ENCODE data around the gene UNC119. TPM values are rescaled to one million over a fixed set of nuclear protein-coding genes. Genes with fewer than 3 reads are reported as not detected.
A peak's percentile ranks its signal among the peaks of the same experiment; 100 is the strongest.

UNC119 gene
- total and polyA plus RNA-seq, 4 donors: 33.1 to 85.8 (median 68.9) TPM

DNA sequence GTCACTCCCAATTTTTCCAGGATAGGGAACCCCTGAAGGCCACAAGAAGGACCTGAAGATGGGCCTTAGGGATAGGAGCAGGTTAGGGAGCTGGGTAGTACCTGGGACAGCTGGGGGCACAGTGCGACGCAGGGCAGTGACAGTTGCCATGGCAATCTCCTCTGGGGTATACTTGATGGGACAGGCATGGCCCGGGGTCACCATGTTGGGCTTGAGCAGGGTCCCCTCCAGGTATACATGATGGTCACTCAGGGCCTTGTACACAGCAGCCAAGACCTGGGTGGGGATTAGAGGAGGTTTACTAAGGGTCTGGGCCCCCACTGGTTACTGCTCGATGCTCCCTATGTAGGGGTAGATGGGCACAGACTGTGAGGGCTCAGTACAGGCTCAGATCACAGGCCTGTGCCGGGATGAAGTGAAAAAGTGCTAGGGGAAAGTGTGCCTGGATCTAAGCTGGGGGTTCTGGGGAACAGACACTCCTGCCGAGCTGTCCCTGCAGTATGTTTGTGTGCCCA is 21.6 kb upstream of the UNC119 start:
- peaks cover 34% of the 10 kb centered on the region for H3K36me3 ChIP-seq (ENCODE audit: control insufficient read depth, insufficient read depth, low read length)
- H3K27me3 ChIP-seq (ENCODE audit: control insufficient read depth, insufficient read depth, low read length): no peaks in the 10 kb centered on the region
- H3K27ac ChIP-seq (ENCODE audit: low read depth, low read length): no peak overlapping the region
- 97% methylated on average over 5 of the region's 6 CpGs for WGBS (ENCODE audit: insufficient coverage)
- H3K9me3 ChIP-seq (ENCODE audit: control insufficient read depth, insufficient read depth, low read length): no peaks in the 10 kb centered on the region
- no peak overlapping the region for H3K4me3 ChIP-seq (ENCODE audit: low read depth, low read length)
- no peak for DNase-seq (ENCODE audit: low read depth in 4 of 6, low spot score in 6 of 6)
- peaks cover 63% of the 10 kb centered on the region for H3K4me1 ChIP-seq (ENCODE audit: control insufficient read depth, insufficient read depth, low read length)

DNA sequence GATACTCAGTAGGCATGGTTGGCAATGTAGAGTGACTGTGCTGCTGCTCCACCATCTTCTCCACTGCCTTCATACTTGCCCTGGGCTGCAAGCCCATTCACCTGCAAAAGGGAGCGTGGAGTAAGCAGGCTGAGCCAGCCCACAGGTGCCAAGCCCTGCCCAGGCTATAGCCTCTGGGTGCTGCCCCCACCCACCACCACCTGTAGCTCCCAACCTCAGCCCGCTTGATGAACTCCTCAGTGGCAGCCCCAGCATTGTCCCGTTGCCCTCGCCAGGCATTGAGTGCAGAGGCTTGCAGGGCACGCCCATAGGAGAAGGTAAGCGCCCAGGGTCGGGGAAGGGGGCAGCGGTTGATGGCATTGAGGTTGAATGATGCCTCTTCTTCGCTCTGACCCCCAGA is 21.1 kb upstream of the UNC119 start:
- H3K36me3 ChIP-seq (ENCODE audit: control insufficient read depth, insufficient read depth, low read length): peaks cover 30% of the 10 kb centered on the region
- H3K4me1 ChIP-seq (ENCODE audit: control insufficient read depth, insufficient read depth, low read length): peaks cover 63% of the 10 kb centered on the region
- no peaks in the 10 kb centered on the region for H3K27me3 ChIP-seq (ENCODE audit: control insufficient read depth, insufficient read depth, low read length)
- no peak for DNase-seq (ENCODE audit: low read depth in 4 of 6, low spot score in 6 of 6)
- 92% methylated on average over 8 of the region's 9 CpGs for WGBS (ENCODE audit: insufficient coverage)
- H3K9me3 ChIP-seq (ENCODE audit: control insufficient read depth, insufficient read depth, low read length): no peaks in the 10 kb centered on the region
- H3K27ac ChIP-seq (ENCODE audit: low read depth, low read length): no peak overlapping the region
- no peak overlapping the region for H3K4me3 ChIP-seq (ENCODE audit: low read depth, low read length)

DNA sequence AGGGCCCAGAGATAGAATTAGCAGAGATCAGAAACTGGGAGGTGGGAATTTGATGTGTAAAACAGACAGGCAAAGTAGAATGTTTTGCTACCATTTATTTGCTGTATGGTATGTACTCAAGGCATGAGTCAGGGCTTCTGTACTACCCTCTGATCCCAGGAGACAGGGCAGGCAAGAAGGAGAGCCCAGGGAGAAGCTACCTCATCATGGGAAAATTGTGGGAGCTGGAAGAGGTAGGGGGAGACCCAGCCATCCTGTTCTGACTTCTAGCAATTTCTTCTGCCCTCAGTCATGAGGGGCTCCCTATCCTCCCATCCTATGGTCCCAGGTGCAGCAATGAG is 20.6 kb upstream of the UNC119 start:
- Histone ChIP-seq H3K36me3 (ENCODE audit: control insufficient read depth, insufficient read depth, low read length) (peaks cover 26% of the 10 kb centered on the region), H3K9me3 (ENCODE audit: control insufficient read depth, insufficient read depth, low read length) (no peaks in the 10 kb centered on the region), H3K4me1 (ENCODE audit: control insufficient read depth, insufficient read depth, low read length) (peaks cover 63% of the 10 kb centered on the region), H3K27ac (ENCODE audit: low read depth, low read length) (no peak overlapping the region), H3K27me3 (ENCODE audit: control insufficient read depth, insufficient read depth, low read length) (no peaks in the 10 kb centered on the region), H3K4me3 (ENCODE audit: low read depth, low read length) (no peak overlapping the region)
- no peak for DNase-seq (ENCODE audit: low read depth in 4 of 6, low spot score in 6 of 6)

DNA sequence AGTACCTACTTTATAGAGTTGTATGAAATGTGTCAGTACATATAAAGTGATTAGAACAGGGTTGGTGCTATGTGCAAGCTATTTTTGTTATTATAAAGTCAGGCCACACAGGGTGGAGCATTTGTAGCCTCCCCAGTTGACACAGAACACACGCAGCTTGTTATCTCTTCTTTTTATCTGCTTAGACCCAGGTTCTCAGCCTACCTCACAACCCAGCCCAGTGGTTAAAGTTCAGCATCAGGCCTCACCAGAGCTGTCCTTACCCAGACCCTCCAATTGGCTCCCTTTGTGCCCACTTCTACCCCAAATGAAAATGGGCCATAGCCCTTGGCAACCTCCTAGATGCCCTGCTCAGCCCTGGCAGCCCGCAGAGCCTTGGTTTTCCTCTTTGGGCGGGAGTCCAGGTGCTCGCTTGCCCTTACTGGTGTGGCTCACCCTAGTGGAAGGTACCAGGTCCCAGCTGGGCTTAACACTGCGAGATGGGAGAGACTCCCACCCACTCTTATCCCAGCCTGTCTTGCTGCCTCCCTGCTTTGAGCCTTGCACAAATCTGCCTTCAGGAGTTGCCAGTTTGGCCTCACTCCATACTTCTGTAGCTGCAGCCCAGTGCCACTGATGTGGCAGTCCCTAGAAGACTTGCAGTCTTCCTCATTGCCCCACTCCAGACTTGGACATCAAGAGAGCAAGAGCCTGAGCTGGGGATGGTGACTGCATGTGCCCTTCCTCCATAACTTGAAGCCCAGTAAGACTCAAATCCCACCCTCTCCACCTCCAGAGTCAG is 20.0 kb upstream of the UNC119 start:
- Histone ChIP-seq H3K4me1 (ENCODE audit: control insufficient read depth, insufficient read depth, low read length) (peaks cover 59% of the 10 kb centered on the region), H3K27ac (ENCODE audit: low read depth, low read length) (no peak overlapping the region), H3K9me3 (ENCODE audit: control insufficient read depth, insufficient read depth, low read length) (no peaks in the 10 kb centered on the region), H3K27me3 (ENCODE audit: control insufficient read depth, insufficient read depth, low read length) (no peaks in the 10 kb centered on the region), H3K36me3 (ENCODE audit: control insufficient read depth, insufficient read depth, low read length) (peaks cover 26% of the 10 kb centered on the region), H3K4me3 (ENCODE audit: low read depth, low read length) (no peak overlapping the region)
- WGBS (ENCODE audit: insufficient coverage): 80% methylated on average over 5 of the region's 5 CpGs
- no peak for DNase-seq (ENCODE audit: low read depth in 4 of 6, low spot score in 6 of 6)

DNA sequence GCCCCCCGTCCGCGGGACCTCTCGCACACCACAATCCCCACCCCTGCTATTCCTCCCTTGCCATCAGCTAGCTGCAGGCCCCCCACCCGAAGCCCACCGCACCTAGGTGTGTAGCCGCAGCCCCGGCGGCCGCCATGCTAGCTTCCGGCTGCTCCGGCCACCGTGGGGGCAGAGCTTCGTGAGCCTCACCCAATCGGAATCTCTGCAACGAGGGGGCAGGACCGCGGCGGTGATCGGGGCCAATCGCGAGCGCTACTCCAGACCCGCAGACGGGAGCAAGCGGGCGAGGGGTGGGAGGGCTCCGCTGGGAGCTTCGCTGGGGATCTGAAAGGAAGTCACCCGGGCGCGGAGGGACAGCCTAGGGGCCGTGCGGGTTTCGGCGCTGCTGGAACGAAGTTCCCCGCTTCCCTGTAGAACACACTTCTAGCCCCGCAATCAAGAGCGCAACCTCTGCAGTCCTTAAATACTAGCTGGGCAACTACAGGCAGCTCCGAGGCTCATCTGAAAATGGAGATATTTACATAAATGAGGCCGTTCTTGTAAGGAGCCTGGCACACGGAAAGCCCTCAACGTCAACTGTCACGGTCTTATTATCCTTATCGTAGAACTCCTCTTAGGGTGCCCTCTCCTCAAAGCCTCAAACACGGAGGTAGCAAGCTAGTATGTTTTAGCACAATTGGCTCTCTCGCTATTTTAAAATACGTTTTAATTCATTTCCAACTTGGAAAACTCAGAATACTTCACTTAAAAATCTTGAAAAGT is 19.1 kb upstream of the UNC119 start, which contains the start of gene PIGS:
TSS of gene PIGS (minus strand) at position 164 of the 762 bp plus-strand sequence. CDS start at position 136, 28 bp downstream.
- H3K36me3 ChIP-seq (ENCODE audit: control insufficient read depth, insufficient read depth, low read length): peaks cover 29% of the 10 kb centered on the region
- peak within 1 kb of the TSS; percentile 75 for H3K27ac ChIP-seq (ENCODE audit: low read depth, low read length)
- H3K4me3 ChIP-seq (ENCODE audit: low read depth, low read length): peak within 1 kb of the TSS; percentile 94
- H3K27me3 ChIP-seq (ENCODE audit: control insufficient read depth, insufficient read depth, low read length): no peaks in the 10 kb centered on the region
- peak in 4 of 6 donors; percentile 86 to 98 (median 93) for DNase-seq (ENCODE audit: low read depth in 4 of 6, low spot score in 6 of 6)
- H3K4me1 ChIP-seq (ENCODE audit: control insufficient read depth, insufficient read depth, low read length): peaks cover 50% of the 10 kb centered on the region
- under 1% methylated on average over 46 of the region's 49 CpGs for WGBS (ENCODE audit: insufficient coverage)
- no peaks in the 10 kb centered on the region for H3K9me3 ChIP-seq (ENCODE audit: control insufficient read depth, insufficient read depth, low read length)

DNA sequence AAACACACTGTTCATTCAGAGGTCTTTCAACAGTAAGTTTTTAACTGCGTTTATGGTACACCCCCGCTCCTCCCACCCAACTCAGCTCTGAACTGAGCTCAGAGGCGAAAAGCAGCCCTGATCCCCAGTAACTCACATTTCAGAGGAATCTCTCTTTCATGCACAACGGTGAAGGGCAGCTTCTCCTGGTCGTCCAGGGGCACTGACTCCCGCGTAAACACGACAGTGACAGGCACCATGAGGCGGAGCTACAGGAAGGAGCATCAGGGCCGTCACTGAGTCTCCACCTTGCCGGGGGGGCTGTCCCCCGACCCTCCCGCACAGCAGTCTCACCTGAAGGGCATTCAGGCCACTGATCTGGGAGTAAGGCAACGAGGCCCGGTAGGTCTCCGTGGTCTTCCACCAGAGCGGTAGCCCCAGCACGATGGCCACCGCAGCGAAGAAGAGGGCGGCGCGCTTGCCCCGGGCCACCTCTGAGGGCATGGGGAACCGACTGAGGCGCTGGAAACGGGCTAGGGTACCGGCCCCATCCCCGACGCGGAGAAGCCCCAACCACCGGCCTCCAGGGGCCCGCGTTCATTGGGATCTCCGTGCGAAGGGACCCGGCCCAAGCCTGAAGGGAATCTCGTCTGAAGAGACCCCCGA is 18.4 kb upstream of the UNC119 start:
- Histone ChIP-seq H3K27me3 (ENCODE audit: control insufficient read depth, insufficient read depth, low read length) (no peaks in the 10 kb centered on the region), H3K4me3 (ENCODE audit: low read depth, low read length) (peak overlapping the region; percentile 94), H3K36me3 (ENCODE audit: control insufficient read depth, insufficient read depth, low read length) (peaks cover 30% of the 10 kb centered on the region), H3K4me1 (ENCODE audit: control insufficient read depth, insufficient read depth, low read length) (peaks cover 46% of the 10 kb centered on the region), H3K27ac (ENCODE audit: low read depth, low read length) (peak overlapping the region; percentile 75), H3K9me3 (ENCODE audit: control insufficient read depth, insufficient read depth, low read length) (no peaks in the 10 kb centered on the region)
- WGBS (ENCODE audit: insufficient coverage): 1% methylated on average over 39 of the region's 39 CpGs
- DNase-seq (ENCODE audit: low read depth in 4 of 6, low spot score in 6 of 6): peak in 1 of 6 donors; percentile 64

DNA sequence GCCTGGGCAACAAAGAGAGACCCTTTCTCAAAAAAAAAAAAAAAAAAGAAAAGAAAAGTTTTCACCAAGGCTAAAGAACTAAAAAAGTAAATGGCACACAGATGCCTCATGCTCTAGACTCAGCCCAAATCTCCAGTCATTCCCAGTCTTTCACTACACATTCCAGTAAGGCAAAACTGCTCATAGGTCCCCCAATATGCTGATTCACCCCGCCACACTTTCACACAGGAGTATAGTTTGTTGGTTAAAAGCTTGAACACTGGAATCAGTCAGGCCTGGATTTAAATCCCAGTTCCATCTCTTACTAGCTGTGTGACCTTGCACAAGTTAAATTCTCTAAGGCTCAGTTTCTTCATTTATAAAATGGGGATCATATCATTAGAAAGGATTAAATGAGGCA is 17.0 kb upstream of the UNC119 start:
- no peak overlapping the region for H3K4me3 ChIP-seq (ENCODE audit: low read depth, low read length)
- peaks cover 29% of the 10 kb centered on the region for H3K36me3 ChIP-seq (ENCODE audit: control insufficient read depth, insufficient read depth, low read length)

DNA sequence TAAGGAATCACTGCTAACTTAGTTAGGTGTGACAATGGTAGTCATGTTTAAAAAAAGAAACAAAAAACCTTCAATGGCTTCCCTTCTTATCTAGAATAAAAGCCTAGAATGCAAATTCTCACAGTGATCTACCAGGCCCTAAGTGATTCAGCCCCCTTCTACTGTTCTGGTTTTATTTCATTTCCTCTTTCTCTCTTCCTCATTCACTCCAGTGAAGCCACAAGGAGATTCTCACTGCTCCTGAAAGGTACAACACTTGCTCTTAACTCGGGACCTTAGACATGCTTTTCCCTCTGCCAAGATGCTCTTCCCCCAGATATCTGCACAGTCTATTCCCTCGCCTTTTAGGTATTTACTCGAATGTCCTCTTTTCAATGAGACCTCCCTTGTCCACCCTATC is 15.2 kb upstream of the UNC119 start:
- Histone ChIP-seq H3K4me1 (ENCODE audit: control insufficient read depth, insufficient read depth, low read length) (peaks cover 20% of the 10 kb centered on the region), H3K9me3 (ENCODE audit: control insufficient read depth, insufficient read depth, low read length) (no peaks in the 10 kb centered on the region), H3K36me3 (ENCODE audit: control insufficient read depth, insufficient read depth, low read length) (peaks cover 28% of the 10 kb centered on the region), H3K27me3 (ENCODE audit: control insufficient read depth, insufficient read depth, low read length) (no peaks in the 10 kb centered on the region), H3K4me3 (ENCODE audit: low read depth, low read length) (no peak overlapping the region), H3K27ac (ENCODE audit: low read depth, low read length) (no peak overlapping the region)
- 100% methylated on average over 3 of the region's 3 CpGs for WGBS (ENCODE audit: insufficient coverage)
- no peak for DNase-seq (ENCODE audit: low read depth in 4 of 6, low spot score in 6 of 6)

More for the DNA sequence above, 17.0 kb upstream of the UNC119 start:
- no CpG with 5 or more reads among the region's 1 CpG for WGBS (ENCODE audit: insufficient coverage)
- Histone ChIP-seq H3K9me3 (ENCODE audit: control insufficient read depth, insufficient read depth, low read length) (no peaks in the 10 kb centered on the region), H3K27me3 (ENCODE audit: control insufficient read depth, insufficient read depth, low read length) (no peaks in the 10 kb centered on the region), H3K4me1 (ENCODE audit: control insufficient read depth, insufficient read depth, low read length) (peaks cover 36% of the 10 kb centered on the region), H3K27ac (ENCODE audit: low read depth, low read length) (no peak overlapping the region)
- no peak for DNase-seq (ENCODE audit: low read depth in 4 of 6, low spot score in 6 of 6)

DNA sequence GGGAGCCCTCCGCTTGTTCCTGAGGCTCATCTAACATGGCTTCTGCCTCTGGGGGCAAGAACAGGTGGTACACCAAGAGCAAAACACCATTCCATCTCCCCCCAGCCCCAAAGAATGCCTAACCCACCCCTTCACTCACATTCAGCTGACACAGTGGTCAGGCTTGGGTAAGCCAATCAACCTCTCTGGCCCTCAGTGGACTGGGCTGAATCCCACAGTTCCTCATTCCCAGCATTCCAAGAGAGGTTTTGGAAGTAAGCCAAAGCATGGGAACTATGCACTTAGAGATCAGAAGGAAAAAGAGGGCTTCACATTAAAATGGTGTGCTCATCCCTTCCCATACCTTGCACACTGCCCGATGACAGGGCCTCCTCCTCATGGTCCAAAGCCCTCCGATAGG is 11.1 kb upstream of the UNC119 start:
- Histone ChIP-seq H3K27ac (ENCODE audit: low read depth, low read length) (no peak overlapping the region), H3K36me3 (ENCODE audit: control insufficient read depth, insufficient read depth, low read length) (peaks cover 49% of the 10 kb centered on the region), H3K4me3 (ENCODE audit: low read depth, low read length) (no peak overlapping the region), H3K9me3 (ENCODE audit: control insufficient read depth, insufficient read depth, low read length) (no peaks in the 10 kb centered on the region), H3K27me3 (ENCODE audit: control insufficient read depth, insufficient read depth, low read length) (no peaks in the 10 kb centered on the region), H3K4me1 (ENCODE audit: control insufficient read depth, insufficient read depth, low read length) (peaks cover 4% of the 10 kb centered on the region)
- WGBS (ENCODE audit: insufficient coverage): 100% methylated on average over 1 of the region's 3 CpGs
- DNase-seq (ENCODE audit: low read depth in 4 of 6, low spot score in 6 of 6): no peak
